HepG2 (cell line): ENCODE data around the gene ITGA6. TPM values are rescaled to one million over a fixed set of nuclear protein-coding genes. Genes with fewer than 3 reads are reported as not detected.

ENCODE experiments used
- ATAD3A ChIP-seq: sonication (generic); formaldehyde crosslinking; IDR thresholded peaks from 2 replicates; pipeline ENCODE4 v1.4.0; 2020; ENCODE audit warnings: missing genetic modification reagents
- DBP ChIP-seq: sonication (generic); formaldehyde crosslinking; IDR thresholded peaks from 2 replicates; pipeline ENCODE4 v1.4.0; 2020; ENCODE audit warnings: missing genetic modification reagents; ENCODE audit errors: not compliant biosample characterization
- GFI1 ChIP-seq: sonication (generic); formaldehyde crosslinking; IDR thresholded peaks from 2 replicates; pipeline ENCODE4 v1.5.0; 2020; ENCODE audit warnings: missing genetic modification reagents, mild to moderate bottlenecking, borderline replicate concordance
- HMGXB4 ChIP-seq, 2 experiments: sonication (generic) in 1 of 2; formaldehyde crosslinking in 1 of 2; IDR thresholded peaks; 2 replicates each; pipeline versions ENCODE4 v1.4.0 to v1.6.1; 2018 to 2020; ENCODE audit warnings: missing genetic modification reagents in 2 of 2, borderline replicate concordance in 1 of 2, low read depth in 1 of 2, mild to moderate bottlenecking in 1 of 2, missing biosample characterization in 1 of 2
- NR2C2 ChIP-seq: sonication (generic); formaldehyde crosslinking; IDR thresholded peaks from 2 replicates; pipeline ENCODE4 v1.4.0; 2020; ENCODE audit warnings: missing genetic modification reagents, mild to moderate bottlenecking, moderate library complexity, borderline replicate concordance
- POLR2G ChIP-seq: fragments of 200-400 bp; formaldehyde crosslinking; IDR thresholded peaks from 2 replicates; pipeline ENCODE4 v1.6.1; 2018; ENCODE audit warnings: mild to moderate bottlenecking, low read depth, low read length, moderate library complexity
- RARG ChIP-seq: sonication (generic); formaldehyde crosslinking; IDR thresholded peaks from 2 replicates; pipeline ENCODE4 v1.4.0; 2020; ENCODE audit warnings: low read depth, mild to moderate bottlenecking, missing genetic modification reagents
- SIX4 ChIP-seq: sonication (generic); formaldehyde crosslinking; IDR thresholded peaks from 2 replicates; pipeline ENCODE4 v1.4.0; 2020; ENCODE audit warnings: missing genetic modification reagents
- TP53 ChIP-seq: sonication (generic); formaldehyde crosslinking; conservative IDR thresholded peaks from 2 replicates; pipeline ENCODE4 v1.4.0; 2020; ENCODE audit warnings: missing genetic modification reagents
- ZNF33A ChIP-seq: sonication (generic); formaldehyde crosslinking; IDR thresholded peaks from 2 replicates; pipeline ENCODE4 v1.5.1; 2020; ENCODE audit warnings: missing genetic modification reagents, mild to moderate bottlenecking, moderate library complexity, borderline replicate concordance
- ZNF710 ChIP-seq: sonication (generic); formaldehyde crosslinking; IDR thresholded peaks from 2 replicates; pipeline ENCODE4 v1.5.0; 2020; ENCODE audit warnings: mild to moderate bottlenecking, missing genetic modification reagents, borderline replicate concordance
- ZSCAN9 ChIP-seq: IDR thresholded peaks from 2 replicates; pipeline ENCODE4 v1.6.1; 2016; ENCODE audit warnings: borderline replicate concordance
- polyA plus RNA-seq, 8 experiments: library from polyadenylated mRNA; depleted of rRNA in 3 of 8; stranded (reverse) in 7 of 8; unstranded in 1 of 8; fragments of >200 nt; fragmentation: Illumina TruSeq in 4 of 8; extraction: Trizol in 4 of 8; gene quantifications; 2 replicates each; pipeline versions ENCODE4 v1.2.1 to v1.2.3, GENCODE V29; 2011 to 2016; ENCODE audit warnings: low read depth in 4 of 8, missing spikeins in 1 of 8, mixed read lengths in 1 of 8; ENCODE audit not compliant: insufficient read depth in 1 of 8
- total RNA-seq, 5 experiments: library from RNA; depleted of rRNA; stranded (reverse); fragments of >200 nt; fragmentation: Illumina TruSeq; extraction: Trizol; gene quantifications; 2 replicates each; pipeline ENCODE4 v1.2.3, GENCODE V29; 2016; ENCODE audit warnings: low read depth in 1 of 5
- TF ChIP-seq, protein P1 (sequence below): sonication (generic); formaldehyde crosslinking; IDR thresholded peaks from 2 replicates; pipeline ENCODE4 v1.4.0; 2020; ENCODE audit warnings: mild to moderate bottlenecking, missing genetic modification reagents

Gene ITGA6
- total and polyA plus RNA-seq, 2 of the 13 experiments (the other 11 are each of a cell fraction or from before 2014, with no cell fraction given), result 24.0 to 92.5 TPM

DNA sequence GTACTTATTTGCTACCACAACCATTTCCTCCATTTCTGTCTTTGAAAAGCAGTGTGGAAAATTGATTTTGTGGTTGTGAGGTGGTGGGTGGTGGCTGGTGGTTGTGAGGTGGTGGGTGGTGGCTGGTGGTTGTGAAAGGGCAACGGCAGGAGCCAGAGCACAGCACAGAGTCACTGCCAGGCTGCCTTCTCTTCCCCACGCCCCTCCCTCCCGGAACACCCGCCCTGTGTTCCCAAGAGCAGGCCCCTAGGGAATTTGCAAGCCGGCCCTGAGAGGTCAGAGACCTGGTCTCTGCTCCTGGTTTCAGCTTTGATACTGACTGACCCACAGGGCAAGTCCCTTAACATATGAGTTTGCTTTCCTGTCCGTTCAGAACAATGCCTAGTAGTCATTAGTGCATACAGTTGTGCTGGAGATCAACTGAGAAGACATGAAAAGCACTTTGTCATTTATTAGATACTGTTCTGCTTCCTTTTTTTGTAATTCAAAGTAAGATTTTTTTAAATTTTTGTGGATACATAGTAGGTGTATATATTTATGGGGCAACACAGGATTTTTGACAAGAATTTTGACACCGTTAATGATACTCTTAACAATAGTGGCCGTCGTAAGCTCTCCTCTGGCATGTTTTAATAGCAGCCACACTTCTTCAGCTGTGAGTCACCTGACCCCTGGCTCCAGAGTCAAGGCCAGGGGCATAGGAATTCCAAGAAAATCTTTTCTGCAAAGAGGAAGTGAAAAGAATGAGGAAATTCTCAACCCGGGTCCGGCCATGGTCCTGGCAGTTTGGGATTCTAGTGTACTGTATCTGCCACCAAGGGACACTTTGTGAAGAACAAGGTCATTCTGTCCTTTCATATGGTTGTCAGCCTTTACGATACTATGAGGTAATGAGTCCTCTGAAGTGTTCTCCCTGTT lies 53.2 kb downstream of the ITGA6 start (continued):
- TF ChIP-seq HMGXB4 (CRISPR knock-in tag; IDR thresholded peaks at IDR 0.05; ENCODE audit: borderline replicate concordance in 1 of 2, low read depth in 1 of 2) (no peak; a peak in 2 of 4 replicates), GFI1 (CRISPR knock-in tag) (peak; percentile 41; the same call in 1 of the 2 replicates), SIX4 (no peak), ZNF710 (CRISPR knock-in tag) (peak; percentile 78; the same call in 1 of the 2 replicates), NR2C2 (peak; percentile 61; the same call in 1 of the 2 replicates), TP53 (CRISPR knock-in tag) (no peak), ZNF33A (CRISPR knock-in tag) (no peak), ATAD3A (no peak), RARG (CRISPR knock-in tag) (no peak), ZSCAN9 (no peak), DBP (CRISPR knock-in tag) (no peak), POLR2G (no peak)
- TF ChIP-seq, protein P1, sequence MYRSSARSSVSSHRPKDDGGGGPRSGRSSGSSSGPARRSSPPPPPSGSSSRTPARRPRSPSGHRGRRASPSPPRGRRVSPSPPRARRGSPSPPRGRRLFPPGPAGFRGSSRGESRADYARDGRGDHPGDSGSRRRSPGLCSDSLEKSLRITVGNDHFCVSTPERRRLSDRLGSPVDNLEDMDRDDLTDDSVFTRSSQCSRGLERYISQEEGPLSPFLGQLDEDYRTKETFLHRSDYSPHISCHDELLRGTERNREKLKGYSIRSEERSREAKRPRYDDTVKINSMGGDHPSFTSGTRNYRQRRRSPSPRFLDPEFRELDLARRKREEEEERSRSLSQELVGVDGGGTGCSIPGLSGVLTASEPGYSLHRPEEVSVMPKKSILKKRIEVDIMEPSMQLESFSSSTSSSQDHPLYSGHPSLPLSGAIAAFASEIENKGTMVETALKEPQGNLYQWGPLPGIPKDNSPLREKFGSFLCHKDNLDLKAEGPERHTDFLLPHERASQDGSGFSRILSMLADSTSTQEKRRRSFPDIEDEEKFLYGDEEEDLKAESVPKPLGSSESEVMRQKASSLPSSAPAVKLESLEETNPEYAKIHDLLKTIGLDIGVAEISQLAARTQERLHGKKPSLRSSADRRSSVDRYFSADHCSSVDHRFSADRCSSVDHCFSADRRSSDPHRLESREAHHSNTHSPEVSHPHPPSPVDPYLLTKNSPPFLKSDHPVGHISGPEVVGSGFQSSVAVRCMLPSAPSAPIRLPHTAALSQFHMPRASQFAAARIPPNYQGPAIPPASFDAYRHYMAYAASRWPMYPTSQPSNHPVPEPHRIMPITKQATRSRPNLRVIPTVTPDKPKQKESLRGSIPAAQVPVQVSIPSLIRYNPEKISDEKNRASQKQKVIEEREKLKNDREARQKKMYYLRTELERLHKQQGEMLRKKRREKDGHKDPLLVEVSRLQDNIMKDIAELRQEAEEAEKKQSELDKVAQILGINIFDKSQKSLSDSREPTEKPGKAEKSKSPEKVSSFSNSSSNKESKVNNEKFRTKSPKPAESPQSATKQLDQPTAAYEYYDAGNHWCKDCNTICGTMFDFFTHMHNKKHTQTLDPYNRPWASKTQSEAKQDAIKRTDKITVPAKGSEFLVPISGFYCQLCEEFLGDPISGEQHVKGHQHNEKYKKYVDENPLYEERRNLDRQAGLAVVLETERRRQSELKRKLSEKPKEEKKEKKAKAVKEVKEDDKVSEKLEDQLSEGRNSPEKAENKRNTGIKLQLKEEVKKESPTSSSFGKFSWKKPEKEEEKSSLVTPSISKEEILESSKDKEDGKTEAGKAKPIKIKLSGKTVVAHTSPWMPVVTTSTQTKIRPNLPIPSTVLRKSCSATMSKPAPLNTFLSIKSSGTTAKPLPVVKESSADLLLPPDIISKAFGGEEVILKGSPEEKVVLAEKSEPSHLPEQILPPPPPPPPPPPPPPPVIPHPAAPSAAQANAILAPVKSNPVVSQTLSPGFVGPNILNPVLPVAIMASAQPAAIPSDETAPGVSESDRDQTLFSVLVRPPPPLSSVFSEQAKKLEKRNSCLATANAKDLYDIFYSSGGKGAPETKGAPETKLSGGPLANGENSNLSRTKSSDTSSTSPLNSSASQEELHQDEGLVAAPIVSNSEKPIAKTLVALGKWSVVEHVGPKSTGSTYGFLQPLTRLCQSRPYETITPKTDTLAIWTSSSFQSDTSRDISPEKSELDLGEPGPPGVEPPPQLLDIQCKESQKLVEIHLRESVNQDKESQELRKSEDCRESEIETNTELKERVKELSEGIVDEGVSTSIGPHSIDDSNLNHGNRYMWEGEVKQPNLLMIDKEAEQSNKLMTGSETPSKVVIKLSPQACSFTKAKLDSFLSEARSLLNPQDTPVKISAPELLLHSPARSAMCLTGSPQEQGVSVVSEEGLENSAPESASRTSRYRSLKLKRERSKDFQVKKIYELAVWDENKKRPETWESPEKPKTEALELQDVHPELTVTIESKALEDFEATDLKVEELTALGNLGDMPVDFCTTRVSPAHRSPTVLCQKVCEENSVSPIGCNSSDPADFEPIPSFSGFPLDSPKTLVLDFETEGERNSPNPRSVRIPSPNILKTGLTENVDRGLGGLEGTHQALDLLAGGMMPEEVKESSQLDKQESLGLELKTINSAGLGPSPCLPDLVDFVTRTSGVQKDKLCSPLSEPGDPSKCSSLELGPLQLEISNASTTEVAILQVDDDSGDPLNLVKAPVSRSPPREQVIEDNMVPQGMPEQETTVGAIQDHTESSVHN (CRISPR knock-in tag), result 0 out of 2 replicates have a peak, but pooled peaks have one; percentile 5
